SK-N-SH treated with all-trans-retinoic acid at 6 μM for 48 hours (cell line): Measurements from ENCODE around the gene SLC10A1.

Experiments
- ATAC-seq: fragments of 200-7000 bp; cut with Tn5 transposase; 3 replicates; pipeline ENCODE4 v1.9.1; 2020; ENCODE audit warnings: mild to moderate bottlenecking, moderate library complexity
- ARNTL ChIP-seq: fragments of 450-650 bp; formaldehyde crosslinking; IDR thresholded peaks from 2 replicates; pipeline ENCODE4 v1.5.0; 2020; ENCODE audit warnings: low read depth, mild to moderate bottlenecking, moderate library complexity, borderline replicate concordance
- BACH2 ChIP-seq: fragments of 250-450 bp; sonication (Bioruptor Pico); IDR thresholded peaks from 2 replicates; pipeline ENCODE4 v1.9.0; 2021; ENCODE audit warnings: mild to moderate bottlenecking, borderline replicate concordance
- CSDC2 ChIP-seq: fragments of 250-450 bp; sonication (Bioruptor Pico); IDR thresholded peaks from 2 replicates; pipeline ENCODE4 v1.5.0; 2020; ENCODE audit warnings: mild to moderate bottlenecking, moderate library complexity
- ESRRG ChIP-seq: fragments of 250-450 bp; sonication (Bioruptor Pico); IDR thresholded peaks from 2 replicates; pipeline ENCODE4 v1.6.1; 2021; ENCODE audit warnings: mild to moderate bottlenecking
- GLIS3 ChIP-seq: fragments of 250-450 bp; sonication (Bioruptor Pico); IDR thresholded peaks from 2 replicates; pipeline ENCODE4 v1.5.0; 2020; ENCODE audit warnings: mild to moderate bottlenecking, moderate library complexity
- ISL1 ChIP-seq: fragments of 250-450 bp; sonication (Bioruptor Pico); IDR thresholded peaks from 2 replicates; pipeline ENCODE4 v2.1.2; 2022; ENCODE audit warnings: mild to moderate bottlenecking, moderate library complexity
- OSR1 ChIP-seq: fragments of 250-450 bp; sonication (Bioruptor Pico); IDR thresholded peaks from 2 replicates; pipeline ENCODE4 v1.8.0; 2022; ENCODE audit warnings: moderate library complexity, mild to moderate bottlenecking, inconsistent platforms
- PPARA ChIP-seq: fragments of 250-450 bp; sonication (Bioruptor Pico); IDR thresholded peaks from 2 replicates; pipeline ENCODE4 v1.5.0; 2020; ENCODE audit warnings: mild to moderate bottlenecking, borderline replicate concordance
- RARB ChIP-seq: fragments of 250-450 bp; sonication (Bioruptor Pico); IDR thresholded peaks from 2 replicates; pipeline ENCODE4 v1.8.0; 2021; ENCODE audit warnings: mild to moderate bottlenecking, moderate library complexity
- SNAI2 ChIP-seq: fragments of 250-450 bp; sonication (Bioruptor Pico); IDR thresholded peaks from 2 replicates; pipeline ENCODE4 v1.5.0; 2020; ENCODE audit warnings: mild to moderate bottlenecking, moderate library complexity
- TCF4 ChIP-seq: fragments of 250-450 bp; sonication (Bioruptor Pico); IDR thresholded peaks from 2 replicates; pipeline ENCODE4 v1.8.0; 2021; ENCODE audit warnings: mild to moderate bottlenecking, moderate library complexity, borderline replicate concordance
- TOX ChIP-seq: fragments of 250-450 bp; sonication (Bioruptor Pico); IDR thresholded peaks from 2 replicates; pipeline ENCODE4 v1.8.0; 2021; ENCODE audit warnings: mild to moderate bottlenecking, moderate library complexity, borderline replicate concordance
- TSHZ2 ChIP-seq: fragments of 250-450 bp; sonication (Bioruptor Pico); IDR thresholded peaks from 2 replicates; pipeline ENCODE4 v1.5.0; 2020; ENCODE audit warnings: mild to moderate bottlenecking, moderate library complexity
- ZC3H10 ChIP-seq: fragments of 250-450 bp; sonication (Bioruptor Pico); IDR thresholded peaks from 2 replicates; pipeline ENCODE4 v1.5.1; 2021; ENCODE audit warnings: mild to moderate bottlenecking, moderate library complexity
- ZFP3 ChIP-seq: fragments of 250-450 bp; sonication (Bioruptor Pico); IDR thresholded peaks from 2 replicates; pipeline ENCODE4 v1.5.0; 2020; ENCODE audit warnings: mild to moderate bottlenecking, moderate library complexity
- ZFP30 ChIP-seq: fragments of 450-650 bp; formaldehyde crosslinking; IDR thresholded peaks from 2 replicates; pipeline ENCODE4 v1.5.0; 2022; ENCODE audit warnings: mild to moderate bottlenecking, moderate library complexity
- ZNF565 ChIP-seq: fragments of 450-650 bp; formaldehyde crosslinking; conservative IDR thresholded peaks from 2 replicates; pipeline ENCODE4 v1.5.0; 2020; ENCODE audit warnings: low read depth, mild to moderate bottlenecking, moderate library complexity
- ZNF8 ChIP-seq: fragments of 450-650 bp; formaldehyde crosslinking; IDR thresholded peaks from 2 replicates; pipeline ENCODE4 v1.5.0; 2020; ENCODE audit warnings: mild to moderate bottlenecking, moderate library complexity
- TF ChIP-seq, protein P1 (sequence below): fragments of 250-450 bp; sonication (Bioruptor Pico); IDR thresholded peaks from 2 replicates; pipeline ENCODE4 v1.5.1; 2021; ENCODE audit warnings: mild to moderate bottlenecking, moderate library complexity
- TF ChIP-seq, protein P2 (sequence below): fragments of 250-450 bp; sonication (Bioruptor Pico); IDR thresholded peaks from 2 replicates; pipeline ENCODE4 v1.8.0; 2020; ENCODE audit warnings: mild to moderate bottlenecking, moderate library complexity, borderline replicate concordance
- TF ChIP-seq, protein P3 (sequence below): fragments of 250-450 bp; sonication (Bioruptor Pico); IDR thresholded peaks from 2 replicates; pipeline ENCODE4 v1.8.0; 2021; ENCODE audit warnings: low read depth, mild to moderate bottlenecking, moderate library complexity, borderline replicate concordance

Gene SLC10A1

DNA sequence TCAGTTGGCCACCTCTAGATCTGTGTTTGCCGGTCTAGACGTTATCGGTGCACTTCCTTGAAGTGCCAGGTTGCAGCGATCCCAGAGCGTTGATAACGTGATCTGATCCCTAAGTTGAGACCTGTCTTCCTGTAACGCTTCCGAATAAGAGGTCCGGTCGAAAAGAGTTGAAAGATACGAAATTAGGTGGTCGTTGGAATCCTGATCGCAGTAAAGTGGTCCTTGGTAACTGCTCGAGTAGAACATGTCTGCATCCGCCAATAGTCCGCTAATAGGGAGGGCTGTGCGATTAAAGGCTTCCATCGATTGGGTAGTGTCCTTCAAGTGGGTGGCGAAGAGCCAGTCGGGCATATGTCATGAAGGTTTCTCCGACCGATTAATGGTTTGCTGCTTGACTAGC, 27.4 kb downstream of the SLC10A1 start:
- ATAC-seq, result no peak
- TF ChIP-seq CSDC2 (CRISPR knock-in tag), result no peak
- no peak for TF ChIP-seq ESRRG (CRISPR knock-in tag)
- TF ChIP-seq ZFP3, result no peak
- TF ChIP-seq TCF4 (CRISPR knock-in tag), result no peak
- no peak for TF ChIP-seq PPARA (CRISPR knock-in tag)
- no peak for TF ChIP-seq TSHZ2 (CRISPR knock-in tag)

- TF ChIP-seq RARB (CRISPR knock-in tag) (no peak), GLIS3 (CRISPR knock-in tag) (no peak), CSDC2 (CRISPR knock-in tag) (no peak), PPARA (CRISPR knock-in tag) (no peak), TCF4 (CRISPR knock-in tag) (no peak), ZNF8 (CRISPR knock-in tag) (no peak), OSR1 (no peak), ZNF565 (no peak), ARNTL (no peak), TSHZ2 (CRISPR knock-in tag) (no peak), ISL1 (CRISPR knock-in tag) (no peak), ZFP3 (no peak), BACH2 (CRISPR knock-in tag) (no peak)
- TF ChIP-seq, protein P1, sequence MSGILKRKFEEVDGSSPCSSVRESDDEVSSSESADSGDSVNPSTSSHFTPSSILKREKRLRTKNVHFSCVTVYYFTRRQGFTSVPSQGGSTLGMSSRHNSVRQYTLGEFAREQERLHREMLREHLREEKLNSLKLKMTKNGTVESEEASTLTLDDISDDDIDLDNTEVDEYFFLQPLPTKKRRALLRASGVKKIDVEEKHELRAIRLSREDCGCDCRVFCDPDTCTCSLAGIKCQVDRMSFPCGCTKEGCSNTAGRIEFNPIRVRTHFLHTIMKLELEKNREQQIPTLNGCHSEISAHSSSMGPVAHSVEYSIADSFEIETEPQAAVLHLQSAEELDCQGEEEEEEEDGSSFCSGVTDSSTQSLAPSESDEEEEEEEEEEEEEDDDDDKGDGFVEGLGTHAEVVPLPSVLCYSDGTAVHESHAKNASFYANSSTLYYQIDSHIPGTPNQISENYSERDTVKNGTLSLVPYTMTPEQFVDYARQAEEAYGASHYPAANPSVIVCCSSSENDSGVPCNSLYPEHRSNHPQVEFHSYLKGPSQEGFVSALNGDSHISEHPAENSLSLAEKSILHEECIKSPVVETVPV (CRISPR knock-in tag), result no peak
- TF ChIP-seq, protein P2, sequence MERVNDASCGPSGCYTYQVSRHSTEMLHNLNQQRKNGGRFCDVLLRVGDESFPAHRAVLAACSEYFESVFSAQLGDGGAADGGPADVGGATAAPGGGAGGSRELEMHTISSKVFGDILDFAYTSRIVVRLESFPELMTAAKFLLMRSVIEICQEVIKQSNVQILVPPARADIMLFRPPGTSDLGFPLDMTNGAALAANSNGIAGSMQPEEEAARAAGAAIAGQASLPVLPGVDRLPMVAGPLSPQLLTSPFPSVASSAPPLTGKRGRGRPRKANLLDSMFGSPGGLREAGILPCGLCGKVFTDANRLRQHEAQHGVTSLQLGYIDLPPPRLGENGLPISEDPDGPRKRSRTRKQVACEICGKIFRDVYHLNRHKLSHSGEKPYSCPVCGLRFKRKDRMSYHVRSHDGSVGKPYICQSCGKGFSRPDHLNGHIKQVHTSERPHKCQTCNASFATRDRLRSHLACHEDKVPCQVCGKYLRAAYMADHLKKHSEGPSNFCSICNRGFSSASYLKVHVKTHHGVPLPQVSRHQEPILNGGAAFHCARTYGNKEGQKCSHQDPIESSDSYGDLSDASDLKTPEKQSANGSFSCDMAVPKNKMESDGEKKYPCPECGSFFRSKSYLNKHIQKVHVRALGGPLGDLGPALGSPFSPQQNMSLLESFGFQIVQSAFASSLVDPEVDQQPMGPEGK (CRISPR knock-in tag), result no peak
- TF ChIP-seq, protein P3, sequence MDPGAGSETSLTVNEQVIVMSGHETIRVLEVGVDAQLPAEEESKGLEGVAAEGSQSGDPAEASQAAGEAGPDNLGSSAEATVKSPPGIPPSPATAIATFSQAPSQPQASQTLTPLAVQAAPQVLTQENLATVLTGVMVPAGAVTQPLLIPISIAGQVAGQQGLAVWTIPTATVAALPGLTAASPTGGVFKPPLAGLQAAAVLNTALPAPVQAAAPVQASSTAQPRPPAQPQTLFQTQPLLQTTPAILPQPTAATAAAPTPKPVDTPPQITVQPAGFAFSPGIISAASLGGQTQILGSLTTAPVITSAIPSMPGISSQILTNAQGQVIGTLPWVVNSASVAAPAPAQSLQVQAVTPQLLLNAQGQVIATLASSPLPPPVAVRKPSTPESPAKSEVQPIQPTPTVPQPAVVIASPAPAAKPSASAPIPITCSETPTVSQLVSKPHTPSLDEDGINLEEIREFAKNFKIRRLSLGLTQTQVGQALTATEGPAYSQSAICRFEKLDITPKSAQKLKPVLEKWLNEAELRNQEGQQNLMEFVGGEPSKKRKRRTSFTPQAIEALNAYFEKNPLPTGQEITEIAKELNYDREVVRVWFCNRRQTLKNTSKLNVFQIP (CRISPR knock-in tag), result no peak
- no peak for ATAC-seq
Observed at GRCh38 chr14:69768873-69769272, 28.2 kb downstream of the SLC10A1 start.

GRCh38 chr14:69767369-69767999, 29.6 kb downstream of the SLC10A1 start:
- ATAC-seq, result peak; percentile 90
- TF ChIP-seq ZC3H10 (CRISPR knock-in tag), result peak; percentile 61; the same call in 1 of the 2 replicates
- TF ChIP-seq SNAI2 (CRISPR knock-in tag), result no peak
- TF ChIP-seq GLIS3 (CRISPR knock-in tag), result 0 out of 2 replicates have a peak, but pooled peaks have one; percentile 91
- no peak for TF ChIP-seq ZNF8 (CRISPR knock-in tag)
- no peak for TF ChIP-seq OSR1
- TF ChIP-seq CSDC2 (CRISPR knock-in tag), result peak; percentile 19; the same call in 1 of the 2 replicates
- TF ChIP-seq, protein P1 (CRISPR knock-in tag), result peak; percentile 79; the same call in 1 of the 2 replicates
- TF ChIP-seq ARNTL, result 0 out of 2 replicates have a peak, but pooled peaks have one; percentile 62
- no peak for TF ChIP-seq TOX (CRISPR knock-in tag)
- TF ChIP-seq ISL1 (CRISPR knock-in tag), result no peak
- no peak for TF ChIP-seq TSHZ2 (CRISPR knock-in tag)
- no peak for TF ChIP-seq ZFP30 (CRISPR knock-in tag)
